DND-41 (cell line): ENCODE results near the gene VPS11.

ENCODE experiments used
- ATAC-seq: fragments of 200-7000 bp; cut with Tn5 transposase; 3 replicates; pipeline ENCODE4 v1.9.1; 2021; ENCODE audit warnings: low read depth; ENCODE audit not compliant: insufficient read depth
- DNase-seq: peaks from one replicate; pipeline ENCODE4 v3.0.0-alpha.2; 2020
- H2AFZ ChIP-seq: 2 replicates; pipeline ENCODE4 v1.6.0; 2012; ENCODE audit warnings: low read depth, low read length
- H3K27ac ChIP-seq: 2 replicates; pipeline ENCODE4 v1.5.1; 2012; ENCODE audit warnings: low read length, inconsistent platforms
- H3K27me3 ChIP-seq: fragments of 200-600 bp; sonication (generic); 2 replicates; pipeline ENCODE4 v1.6.0; 2012; ENCODE audit warnings: low read length, mild to moderate bottlenecking, inconsistent platforms; ENCODE audit not compliant: insufficient read depth, poor library complexity
- H3K36me3 ChIP-seq: 2 replicates; pipeline ENCODE4 v1.5.1; 2012; ENCODE audit warnings: low read length, inconsistent platforms; ENCODE audit not compliant: insufficient read depth
- H3K4me1 ChIP-seq: 2 replicates; pipeline ENCODE4 v1.5.1; 2012; ENCODE audit warnings: mild to moderate bottlenecking, low read length; ENCODE audit not compliant: insufficient read depth
- H3K4me2 ChIP-seq: 2 replicates; pipeline ENCODE4 v1.6.0; 2012; ENCODE audit warnings: mild to moderate bottlenecking, moderate library complexity, low read length, inconsistent platforms; ENCODE audit not compliant: insufficient read depth
- H3K4me3 ChIP-seq, 2 experiments: fragments of 200-600 bp in 1 of 2; shearing (Covaris generic) in 1 of 2; 2 replicates each; pipeline ENCODE4 v1.5.1; 2012 to 2016; ENCODE audit warnings: inconsistent platforms in 2 of 2, low read length in 2 of 2, mild to moderate bottlenecking in 2 of 2, low read depth in 1 of 2, moderate library complexity in 1 of 2
- H3K79me2 ChIP-seq: 2 replicates; pipeline ENCODE4 v1.6.0; 2012; ENCODE audit warnings: low read length, inconsistent platforms; ENCODE audit not compliant: insufficient read depth
- H3K9ac ChIP-seq: 2 replicates; pipeline ENCODE4 v1.6.0; 2012; ENCODE audit warnings: low read depth, mild to moderate bottlenecking, inconsistent platforms, low read length, moderate library complexity
- H3K9me3 ChIP-seq: 2 replicates; pipeline ENCODE4 v1.5.1; 2012; ENCODE audit warnings: low read length, moderate library complexity, mild to moderate bottlenecking, inconsistent platforms; ENCODE audit not compliant: insufficient read depth, severe bottlenecking
- H4K20me1 ChIP-seq: 2 replicates; pipeline ENCODE4 v1.6.0; 2012; ENCODE audit warnings: low read length; ENCODE audit not compliant: insufficient read depth
- CTCF ChIP-seq: IDR thresholded peaks from 2 replicates; pipeline ENCODE4 v1.5.1; 2012; ENCODE audit warnings: borderline replicate concordance, low read length, moderate library complexity, mild to moderate bottlenecking; ENCODE audit not compliant: poor library complexity, severe bottlenecking; ENCODE audit errors: extremely low read depth
- EZH2 ChIP-seq: IDR thresholded peaks from 3 replicates; pipeline ENCODE4 v1.6.1; 2012; ENCODE audit warnings: borderline replicate concordance, low read depth, mild to moderate bottlenecking, moderate library complexity, low read length, inconsistent platforms; ENCODE audit not compliant: severe bottlenecking

VPS11 gene

GRCh38 chr11:119091178-119091577, 23.6 kb downstream of the VPS11 start:
- H3K4me3 ChIP-seq: no peak overlapping the region
- peak overlapping the region; percentile 21; the same call in 1 of the 2 replicates for H3K27ac ChIP-seq
- TF ChIP-seq EZH2 (no peak), CTCF (no peak)
- peak overlapping the region; percentile 9; the same call in 1 of the 2 replicates for H3K9ac ChIP-seq
- peaks cover 65% of the 10 kb centered on the region for H3K79me2 ChIP-seq
- H3K36me3 ChIP-seq: peaks cover 49% of the 10 kb centered on the region
- no peaks in the 10 kb centered on the region for H3K9me3 ChIP-seq
- no peak overlapping the region for H2AFZ ChIP-seq
- peak overlapping the region; percentile 93 for H3K4me2 ChIP-seq
- H4K20me1 ChIP-seq: peaks cover 40% of the 10 kb centered on the region
- ATAC-seq (no peak), DNase-seq (peak; percentile 15)
- H3K27me3 ChIP-seq: no peaks in the 10 kb centered on the region
- H3K4me1 ChIP-seq: peaks cover 36% of the 10 kb centered on the region

- no peak for TF ChIP-seq CTCF
- Histone ChIP-seq H3K4me1 (peaks cover 37% of the 10 kb centered on the region), H3K4me2 (peak overlapping the region; percentile 93), H3K4me3 (peak overlapping the region; percentile 89 to 95; a peak in 3 of 4 replicates), H3K27ac (peak overlapping the region; percentile 99), H4K20me1 (peaks cover 39% of the 10 kb centered on the region), H3K9ac (peak overlapping the region; percentile 99), H2AFZ (no peak overlapping the region), H3K9me3 (no peaks in the 10 kb centered on the region), H3K79me2 (peaks cover 59% of the 10 kb centered on the region), H3K36me3 (peaks cover 59% of the 10 kb centered on the region), H3K27me3 (no peaks in the 10 kb centered on the region)
- ATAC-seq (no peak), DNase-seq (peak; percentile 37)
These were observed 24.6 kb downstream of the VPS11 start for GRCh38 chr11:119091966-119092879.

- DNase-seq (peak; percentile 31), ATAC-seq (no peak)
- Histone ChIP-seq H3K4me3 (peak overlapping the region; percentile 89 to 95), H2AFZ (no peak overlapping the region), H3K27me3 (no peaks in the 10 kb centered on the region), H3K36me3 (peaks cover 68% of the 10 kb centered on the region), H3K4me2 (peak overlapping the region; percentile 93), H3K4me1 (peaks cover 37% of the 10 kb centered on the region), H3K9me3 (no peaks in the 10 kb centered on the region), H3K79me2 (peaks cover 50% of the 10 kb centered on the region), H4K20me1 (peaks cover 34% of the 10 kb centered on the region), H3K27ac (peak overlapping the region; percentile 99), H3K9ac (peak overlapping the region; percentile 99)
- no peak for TF ChIP-seq CTCF
- no peak for TF ChIP-seq EZH2
These were observed 25.5 kb downstream of the VPS11 start for GRCh38 chr11:119092880-119093842.
